ENCODE measurements around the gene KYNU. TPM values are rescaled to one million over a fixed set of nuclear protein-coding genes. Genes with fewer than 3 reads are reported as not detected.

The KYNU gene
- total and polyA plus RNA-seq, 2 of the 13 experiments (the other 11 are each of a cell fraction or from before 2014, with no cell fraction given), result 21.9 to 68.6 TPM

DNA sequence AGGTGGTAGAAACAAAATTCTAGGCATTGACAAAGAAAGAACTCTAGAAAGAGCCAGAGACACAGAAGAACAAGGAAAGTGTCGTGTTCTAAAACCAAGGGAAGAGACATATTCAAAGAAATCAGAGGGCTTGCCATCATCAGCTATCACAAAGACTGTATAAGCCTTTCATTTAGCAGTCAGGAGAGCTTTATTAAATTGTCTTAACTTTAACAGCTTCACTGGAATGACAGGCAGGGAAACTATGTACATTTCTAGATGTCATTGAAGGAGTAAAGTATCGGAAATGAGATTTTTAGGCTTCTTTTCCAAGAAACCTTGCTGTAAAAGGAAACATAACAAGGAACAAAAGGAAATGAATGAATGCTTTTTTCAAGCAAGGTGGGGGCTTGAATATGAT is 15.8 kb downstream of the KYNU start:
- POLR2A ChIA-PET, result interaction anchor here (0.9 to 1.6 kb wide), 2 partner anchors 14 to 59 kb away, joined by 3 to 10 read pairs; no protein-coding TSS in a partner anchor
- Histone ChIP-seq H3K9ac (ENCODE audit: insufficient read depth, low read depth, low read length) (no peak overlapping the region), H3K27ac (ENCODE audit: extremely low read length, insufficient read depth, low read length) (peak overlapping the region; percentile 16), H3K36me3 (replicated peaks in 1 of 2; ENCODE audit: control insufficient read depth in 1 of 2, insufficient read depth in 2 of 2, low read length in 2 of 2) (peaks cover 14 to 40% of the 10 kb centered on the region in 2 experiments), H3K27me3 (ENCODE audit: control insufficient read depth in 1 of 2, insufficient read depth in 2 of 2, low read length in 2 of 2) (no peaks in the 10 kb centered on the region), H3K4me3 (replicated peaks in 1 of 3; ENCODE audit: insufficient read depth in 1 of 3, low read depth in 2 of 3, low read length in 3 of 3) (no peak overlapping the region), H3K9me3 (ENCODE audit: low read length) (no peaks in the 10 kb centered on the region), H4K20me1 (ENCODE audit: insufficient read depth, low read length) (no peaks in the 10 kb centered on the region), H3K4me2 (ENCODE audit: low read depth, low read length) (no peak overlapping the region), H3K79me2 (ENCODE audit: insufficient read depth, low read length) (peaks cover 20% of the 10 kb centered on the region), H3K4me1 (ENCODE audit: insufficient read depth, low read length) (peaks cover 17% of the 10 kb centered on the region), H2AFZ (ENCODE audit: low read length) (no peak overlapping the region)
- DNase-seq (ENCODE audit: low spot score) (no peak), ATAC-seq (no peak), FAIRE-seq (no peak)
- intact Hi-C loops (cut with micrococcal nuclease; ENCODE audit: unreplicated experiment), result no loop called here
- WGBS (ENCODE audit: low lambda C conversion rate), result 93% methylated on average over 2 of the region's 2 CpGs
- no peak for TF ChIP-seq ZNF746 (CRISPR knock-in tag; IDR thresholded peaks at IDR 0.05)
- BruUV-seq (replicated peaks), result no TSS peak
- CTCF ChIA-PET (ENCODE audit: low intra/inter-chr PET ratio, low total read pairs), result no interaction called here
- in situ Hi-C loops (cut with HindIII; ENCODE audit: extremely low pct_ligation_motif_present, low pct_unique_long_range_greater_than_20kb), result no loop called here

DNA sequence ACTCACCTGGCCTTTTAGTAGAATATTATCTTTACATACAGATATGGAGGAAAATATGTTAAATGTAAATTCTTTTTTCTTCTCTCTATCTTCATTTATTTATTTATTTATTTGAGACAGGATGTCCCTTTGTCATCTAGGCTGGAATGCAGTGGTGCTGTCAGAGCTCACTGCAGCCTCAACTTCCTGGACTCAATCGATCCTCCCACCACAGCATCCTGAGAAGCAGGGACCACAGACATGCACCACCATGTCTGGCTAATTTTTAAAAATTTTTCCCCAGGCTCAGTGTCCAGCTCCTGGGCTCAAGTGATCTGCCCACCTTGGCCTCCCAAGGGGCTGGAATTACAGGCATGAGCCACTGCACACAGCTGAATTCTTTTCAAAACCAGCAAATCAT is 20.3 kb downstream of the KYNU start:
- ATAC-seq (no peak), FAIRE-seq (no peak), DNase-seq (ENCODE audit: low spot score) (no peak)
- Histone ChIP-seq H3K27ac (ENCODE audit: extremely low read length, insufficient read depth, low read length) (no peak overlapping the region), H3K79me2 (ENCODE audit: insufficient read depth, low read length) (peaks cover 22% of the 10 kb centered on the region), H3K36me3 (replicated peaks in 1 of 2; ENCODE audit: control insufficient read depth in 1 of 2, insufficient read depth in 2 of 2, low read length in 2 of 2) (peaks cover 4 to 42% of the 10 kb centered on the region in 2 experiments), H3K27me3 (ENCODE audit: control insufficient read depth in 1 of 2, insufficient read depth in 2 of 2, low read length in 2 of 2) (no peaks in the 10 kb centered on the region), H3K4me1 (ENCODE audit: insufficient read depth, low read length) (peaks cover 7% of the 10 kb centered on the region), H4K20me1 (ENCODE audit: insufficient read depth, low read length) (no peaks in the 10 kb centered on the region), H3K9ac (ENCODE audit: insufficient read depth, low read depth, low read length) (no peak overlapping the region), H3K9me3 (ENCODE audit: low read length) (no peaks in the 10 kb centered on the region), H2AFZ (ENCODE audit: low read length) (no peak overlapping the region), H3K4me2 (ENCODE audit: low read depth, low read length) (no peak overlapping the region), H3K4me3 (replicated peaks in 1 of 3; ENCODE audit: insufficient read depth in 1 of 3, low read depth in 2 of 3, low read length in 3 of 3) (no peak overlapping the region)
- ChIA-PET POLR2A (no interaction called here), CTCF (ENCODE audit: low intra/inter-chr PET ratio, low total read pairs) (no interaction called here)
- in situ Hi-C loops (cut with HindIII; ENCODE audit: extremely low pct_ligation_motif_present, low pct_unique_long_range_greater_than_20kb), result no loop called here
- intact Hi-C loops (cut with micrococcal nuclease; ENCODE audit: unreplicated experiment), result no loop called here
- no TSS peak for BruUV-seq (replicated peaks)
- WGBS (ENCODE audit: low lambda C conversion rate), result 90% methylated on average over 1 of the region's 1 CpG
- no peak for TF ChIP-seq HMG20A (CRISPR knock-in tag; IDR thresholded peaks at IDR 0.05; ENCODE audit: borderline replicate concordance)
- TF ChIP-seq, protein P1, sequence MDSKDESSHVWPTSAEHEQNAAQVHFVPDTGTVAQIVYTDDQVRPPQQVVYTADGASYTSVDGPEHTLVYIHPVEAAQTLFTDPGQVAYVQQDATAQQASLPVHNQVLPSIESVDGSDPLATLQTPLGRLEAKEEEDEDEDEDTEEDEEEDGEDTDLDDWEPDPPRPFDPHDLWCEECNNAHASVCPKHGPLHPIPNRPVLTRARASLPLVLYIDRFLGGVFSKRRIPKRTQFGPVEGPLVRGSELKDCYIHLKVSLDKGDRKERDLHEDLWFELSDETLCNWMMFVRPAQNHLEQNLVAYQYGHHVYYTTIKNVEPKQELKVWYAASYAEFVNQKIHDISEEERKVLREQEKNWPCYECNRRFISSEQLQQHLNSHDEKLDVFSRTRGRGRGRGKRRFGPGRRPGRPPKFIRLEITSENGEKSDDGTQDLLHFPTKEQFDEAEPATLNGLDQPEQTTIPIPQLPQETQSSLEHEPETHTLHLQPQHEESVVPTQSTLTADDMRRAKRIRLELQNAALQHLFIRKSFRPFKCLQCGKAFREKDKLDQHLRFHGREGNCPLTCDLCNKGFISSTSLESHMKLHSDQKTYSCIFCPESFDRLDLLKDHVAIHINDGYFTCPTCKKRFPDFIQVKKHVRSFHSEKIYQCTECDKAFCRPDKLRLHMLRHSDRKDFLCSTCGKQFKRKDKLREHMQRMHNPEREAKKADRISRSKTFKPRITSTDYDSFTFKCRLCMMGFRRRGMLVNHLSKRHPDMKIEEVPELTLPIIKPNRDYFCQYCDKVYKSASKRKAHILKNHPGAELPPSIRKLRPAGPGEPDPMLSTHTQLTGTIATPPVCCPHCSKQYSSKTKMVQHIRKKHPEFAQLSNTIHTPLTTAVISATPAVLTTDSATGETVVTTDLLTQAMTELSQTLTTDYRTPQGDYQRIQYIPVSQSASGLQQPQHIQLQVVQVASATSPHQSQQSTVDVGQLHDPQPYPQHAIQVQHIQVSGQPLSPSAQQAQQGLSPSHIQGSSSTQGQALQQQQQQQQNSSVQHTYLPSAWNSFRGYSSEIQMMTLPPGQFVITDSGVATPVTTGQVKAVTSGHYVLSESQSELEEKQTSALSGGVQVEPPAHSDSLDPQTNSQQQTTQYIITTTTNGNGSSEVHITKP (CRISPR knock-in tag; IDR thresholded peaks at IDR 0.05; ENCODE audit: low read depth), result no peak
- TF ChIP-seq, protein P2, sequence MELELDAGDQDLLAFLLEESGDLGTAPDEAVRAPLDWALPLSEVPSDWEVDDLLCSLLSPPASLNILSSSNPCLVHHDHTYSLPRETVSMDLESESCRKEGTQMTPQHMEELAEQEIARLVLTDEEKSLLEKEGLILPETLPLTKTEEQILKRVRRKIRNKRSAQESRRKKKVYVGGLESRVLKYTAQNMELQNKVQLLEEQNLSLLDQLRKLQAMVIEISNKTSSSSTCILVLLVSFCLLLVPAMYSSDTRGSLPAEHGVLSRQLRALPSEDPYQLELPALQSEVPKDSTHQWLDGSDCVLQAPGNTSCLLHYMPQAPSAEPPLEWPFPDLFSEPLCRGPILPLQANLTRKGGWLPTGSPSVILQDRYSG (CRISPR knock-in tag; IDR thresholded peaks at IDR 0.05), result no peak
- TF ChIP-seq TAF1 (CRISPR knock-in tag; IDR thresholded peaks at IDR 0.05), result no peak
- TF ChIP-seq, protein P3, sequence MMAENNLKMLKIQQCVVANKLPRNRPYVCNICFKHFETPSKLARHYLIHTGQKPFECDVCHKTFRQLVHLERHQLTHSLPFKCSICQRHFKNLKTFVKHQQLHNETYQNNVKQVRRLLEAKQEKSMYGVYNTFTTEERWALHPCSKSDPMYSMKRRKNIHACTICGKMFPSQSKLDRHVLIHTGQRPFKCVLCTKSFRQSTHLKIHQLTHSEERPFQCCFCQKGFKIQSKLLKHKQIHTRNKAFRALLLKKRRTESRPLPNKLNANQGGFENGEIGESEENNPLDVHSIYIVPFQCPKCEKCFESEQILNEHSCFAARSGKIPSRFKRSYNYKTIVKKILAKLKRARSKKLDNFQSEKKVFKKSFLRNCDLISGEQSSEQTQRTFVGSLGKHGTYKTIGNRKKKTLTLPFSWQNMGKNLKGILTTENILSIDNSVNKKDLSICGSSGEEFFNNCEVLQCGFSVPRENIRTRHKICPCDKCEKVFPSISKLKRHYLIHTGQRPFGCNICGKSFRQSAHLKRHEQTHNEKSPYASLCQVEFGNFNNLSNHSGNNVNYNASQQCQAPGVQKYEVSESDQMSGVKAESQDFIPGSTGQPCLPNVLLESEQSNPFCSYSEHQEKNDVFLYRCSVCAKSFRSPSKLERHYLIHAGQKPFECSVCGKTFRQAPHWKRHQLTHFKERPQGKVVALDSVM (CRISPR knock-in tag; IDR thresholded peaks at IDR 0.05), result no peak
- no peak for TF ChIP-seq ETV5 (CRISPR knock-in tag; IDR thresholded peaks at IDR 0.05; ENCODE audit: borderline replicate concordance)
- TF ChIP-seq, protein P4, sequence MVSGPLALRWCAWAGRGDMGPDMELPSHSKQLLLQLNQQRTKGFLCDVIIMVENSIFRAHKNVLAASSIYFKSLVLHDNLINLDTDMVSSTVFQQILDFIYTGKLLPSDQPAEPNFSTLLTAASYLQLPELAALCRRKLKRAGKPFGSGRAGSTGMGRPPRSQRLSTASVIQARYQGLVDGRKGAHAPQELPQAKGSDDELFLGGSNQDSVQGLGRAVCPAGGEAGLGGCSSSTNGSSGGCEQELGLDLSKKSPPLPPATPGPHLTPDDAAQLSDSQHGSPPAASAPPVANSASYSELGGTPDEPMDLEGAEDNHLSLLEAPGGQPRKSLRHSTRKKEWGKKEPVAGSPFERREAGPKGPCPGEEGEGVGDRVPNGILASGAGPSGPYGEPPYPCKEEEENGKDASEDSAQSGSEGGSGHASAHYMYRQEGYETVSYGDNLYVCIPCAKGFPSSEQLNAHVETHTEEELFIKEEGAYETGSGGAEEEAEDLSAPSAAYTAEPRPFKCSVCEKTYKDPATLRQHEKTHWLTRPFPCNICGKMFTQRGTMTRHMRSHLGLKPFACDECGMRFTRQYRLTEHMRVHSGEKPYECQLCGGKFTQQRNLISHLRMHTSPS (CRISPR knock-in tag; IDR thresholded peaks at IDR 0.05; ENCODE audit: low read depth), result no peak
- TF ChIP-seq, protein P5, sequence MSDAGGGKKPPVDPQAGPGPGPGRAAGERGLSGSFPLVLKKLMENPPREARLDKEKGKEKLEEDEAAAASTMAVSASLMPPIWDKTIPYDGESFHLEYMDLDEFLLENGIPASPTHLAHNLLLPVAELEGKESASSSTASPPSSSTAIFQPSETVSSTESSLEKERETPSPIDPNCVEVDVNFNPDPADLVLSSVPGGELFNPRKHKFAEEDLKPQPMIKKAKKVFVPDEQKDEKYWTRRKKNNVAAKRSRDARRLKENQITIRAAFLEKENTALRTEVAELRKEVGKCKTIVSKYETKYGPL (CRISPR knock-in tag; IDR thresholded peaks at IDR 0.05), result no peak

All from HepG2 (cell line).